HG02610 (cell line): ENCODE results near the gene IDUA.
"Not testable (repeated sequence)": the region's sequence is repeated elsewhere in the genome, so short reads cannot be mapped to it uniquely, and the experiment has no call there.

ENCODE experiments used
- ATAC-seq: cut with Tn5 transposase; IDR thresholded peaks from one replicate; pipeline ENCODE4 v1.9.1; 2021; ENCODE audit warnings: mild to moderate bottlenecking, moderate library complexity; ENCODE audit not compliant: unreplicated experiment

The IDUA gene

DNA sequence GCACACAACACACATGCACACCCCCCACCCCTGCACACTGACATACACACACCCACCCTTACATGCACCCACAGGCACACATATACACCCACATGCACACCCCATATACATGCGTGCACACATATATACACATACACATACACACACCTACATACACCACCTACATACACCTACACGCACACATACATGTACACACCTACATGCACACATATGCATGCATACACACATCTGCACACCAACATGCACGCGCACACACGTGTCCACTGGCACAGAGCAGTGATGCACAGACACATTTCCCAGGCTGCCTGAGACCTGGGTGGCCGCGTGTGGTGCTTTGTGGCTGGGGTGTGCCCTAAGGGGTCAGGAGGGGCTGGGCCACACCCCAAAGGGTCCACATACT is 56.3 kb downstream of the IDUA start:
- ATAC-seq, result no peak

DNA sequence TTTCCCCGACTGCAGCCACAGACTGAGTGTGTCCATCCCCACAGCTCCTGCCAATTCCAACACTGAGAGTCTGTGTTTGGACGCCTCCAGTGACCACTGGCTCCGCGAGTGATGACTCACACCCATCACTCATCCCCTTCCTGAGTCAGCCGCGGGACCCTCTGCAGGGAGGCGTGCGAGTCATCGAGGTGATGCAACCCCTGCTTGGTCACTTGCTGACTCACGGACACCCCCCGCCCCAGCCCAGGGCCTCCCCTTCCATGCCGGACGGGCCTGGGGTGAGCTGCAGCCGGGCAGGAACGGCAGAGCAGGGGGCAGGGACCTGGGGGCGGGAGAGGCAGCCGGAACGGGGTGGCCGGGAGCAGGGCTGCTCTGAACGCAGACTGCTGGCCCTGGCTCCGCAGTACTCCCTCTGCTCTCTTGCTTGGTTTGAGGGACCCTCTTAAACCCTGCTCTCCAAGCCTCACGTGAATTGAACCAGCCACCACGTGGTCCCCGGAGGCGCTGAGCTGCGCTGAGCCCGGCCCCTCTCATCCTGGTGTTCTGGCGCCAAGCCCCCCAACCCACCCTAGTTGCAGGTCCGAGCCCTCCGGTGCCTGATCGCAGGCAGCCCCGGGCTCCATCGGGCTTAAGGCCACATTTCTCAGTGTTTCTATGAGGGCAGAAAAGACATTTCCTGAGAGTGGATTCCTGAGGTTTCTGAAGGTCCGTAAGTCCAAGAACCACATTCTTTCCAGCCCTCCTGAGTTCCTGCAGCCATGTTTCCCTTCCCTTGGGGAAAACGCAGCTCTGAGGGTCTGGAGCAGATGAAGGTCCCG is 57.0 kb downstream of the IDUA start:
- no peak for ATAC-seq

DNA sequence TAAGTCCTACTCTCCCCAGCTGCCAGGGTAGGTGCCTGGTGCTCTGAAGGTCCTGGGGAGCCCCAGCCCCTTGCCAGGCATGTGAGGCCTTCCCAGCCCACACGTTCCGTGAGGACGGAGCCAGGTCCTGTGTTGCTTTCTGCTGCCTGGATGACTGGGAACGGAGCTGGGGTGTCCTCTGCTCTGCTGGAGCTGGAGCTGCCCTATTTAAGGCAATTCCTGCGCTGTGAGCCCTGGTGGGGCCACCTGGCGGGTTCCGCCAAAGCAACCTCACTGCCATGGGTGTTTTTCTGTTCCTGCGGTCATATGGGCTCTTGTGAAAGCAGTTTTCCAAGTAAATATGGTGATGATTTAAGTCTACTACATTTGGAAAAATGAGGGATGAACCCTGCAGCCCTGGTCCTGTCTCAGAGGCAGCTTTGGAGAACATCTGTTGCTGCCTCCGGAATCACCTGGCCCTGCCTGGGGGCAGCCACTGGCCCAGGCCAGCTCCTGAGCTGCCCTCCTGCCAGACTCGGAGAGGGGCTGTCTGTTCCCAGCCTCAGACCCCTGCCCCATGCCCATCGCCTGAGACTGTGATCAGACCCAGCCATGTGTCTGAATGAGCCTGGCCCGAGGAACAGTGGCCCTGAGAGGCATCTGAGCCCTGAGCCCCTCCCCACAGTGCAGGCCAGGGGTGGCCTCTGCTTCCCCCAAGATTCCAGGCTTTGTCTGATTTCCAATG is 57.8 kb downstream of the IDUA start:
- no peak for ATAC-seq

DNA sequence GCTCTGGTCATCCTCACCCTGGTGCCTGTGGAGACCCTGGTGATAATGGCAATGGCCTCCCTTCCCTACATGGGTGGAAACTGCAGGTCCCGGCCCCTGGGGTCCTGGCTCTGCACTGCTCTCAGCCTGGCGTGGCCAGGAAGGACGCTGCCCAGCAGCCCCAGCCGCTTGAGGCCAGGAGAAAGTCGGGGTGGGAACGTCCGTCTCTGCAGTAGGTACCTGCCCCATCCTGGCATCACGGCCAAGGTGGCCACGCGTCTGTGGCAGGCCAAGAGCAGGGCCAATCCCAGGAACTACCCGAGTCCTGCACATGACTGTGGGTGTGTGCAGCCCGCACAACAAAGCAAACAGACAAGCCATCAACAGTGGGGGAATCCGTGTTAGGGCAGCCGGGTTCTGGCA is 58.4 kb downstream of the IDUA start:
- ATAC-seq, result no peak

DNA sequence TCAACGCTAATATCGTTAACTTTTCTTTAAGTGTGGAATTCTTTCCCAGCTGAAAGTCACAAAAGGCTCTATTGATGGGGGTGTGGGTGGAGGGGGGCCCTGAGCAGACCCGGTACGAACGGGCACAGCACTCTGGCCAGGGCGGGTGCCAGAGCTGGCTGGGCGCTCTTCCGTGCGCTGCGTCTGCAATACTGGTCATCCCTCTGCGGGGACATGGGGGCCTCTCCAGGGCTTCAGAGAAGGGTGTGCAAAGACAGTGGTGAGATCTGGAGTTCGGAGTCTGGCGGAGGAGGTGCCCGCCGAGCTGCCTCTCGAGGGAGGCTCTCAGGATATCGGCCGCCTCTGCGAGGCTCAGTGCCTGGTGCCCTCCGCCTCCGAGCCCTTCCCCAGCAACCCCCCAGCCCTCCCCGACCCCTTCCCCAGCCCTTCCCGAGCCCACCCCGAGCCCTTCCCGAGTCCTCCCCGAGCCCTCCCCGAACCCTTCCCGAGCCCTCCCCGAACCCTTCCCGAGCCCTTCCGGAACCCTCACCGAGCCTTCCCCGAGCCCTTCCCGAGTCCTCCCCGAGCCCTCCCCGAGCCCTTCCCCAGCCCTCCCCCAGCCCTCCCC is 58.9 kb downstream of the IDUA start:
- no peak for ATAC-seq

DNA sequence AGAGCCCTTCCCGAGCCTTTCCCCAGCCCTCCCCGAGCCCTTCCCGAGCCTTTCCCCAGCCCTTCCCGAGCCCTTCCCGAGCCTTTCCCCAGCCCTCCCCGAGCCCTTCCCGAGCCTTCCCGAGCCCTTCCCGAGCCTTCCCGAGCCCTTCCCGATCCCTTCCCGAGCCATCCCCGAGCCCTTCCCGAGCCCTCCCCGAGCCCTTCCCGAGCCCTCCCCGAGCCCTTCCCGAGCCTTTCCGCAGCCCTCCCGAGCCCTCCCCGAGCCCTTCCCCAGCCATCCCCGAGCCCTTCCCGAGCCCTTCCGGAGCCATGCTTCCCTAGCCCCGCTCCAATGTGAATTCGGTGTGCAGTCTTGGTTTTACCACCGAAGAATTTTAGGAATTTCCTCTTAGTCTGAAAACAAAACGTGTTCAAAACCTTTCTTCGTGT is 59.8 kb downstream of the IDUA start:
- ATAC-seq, result not testable (repeated sequence)

DNA sequence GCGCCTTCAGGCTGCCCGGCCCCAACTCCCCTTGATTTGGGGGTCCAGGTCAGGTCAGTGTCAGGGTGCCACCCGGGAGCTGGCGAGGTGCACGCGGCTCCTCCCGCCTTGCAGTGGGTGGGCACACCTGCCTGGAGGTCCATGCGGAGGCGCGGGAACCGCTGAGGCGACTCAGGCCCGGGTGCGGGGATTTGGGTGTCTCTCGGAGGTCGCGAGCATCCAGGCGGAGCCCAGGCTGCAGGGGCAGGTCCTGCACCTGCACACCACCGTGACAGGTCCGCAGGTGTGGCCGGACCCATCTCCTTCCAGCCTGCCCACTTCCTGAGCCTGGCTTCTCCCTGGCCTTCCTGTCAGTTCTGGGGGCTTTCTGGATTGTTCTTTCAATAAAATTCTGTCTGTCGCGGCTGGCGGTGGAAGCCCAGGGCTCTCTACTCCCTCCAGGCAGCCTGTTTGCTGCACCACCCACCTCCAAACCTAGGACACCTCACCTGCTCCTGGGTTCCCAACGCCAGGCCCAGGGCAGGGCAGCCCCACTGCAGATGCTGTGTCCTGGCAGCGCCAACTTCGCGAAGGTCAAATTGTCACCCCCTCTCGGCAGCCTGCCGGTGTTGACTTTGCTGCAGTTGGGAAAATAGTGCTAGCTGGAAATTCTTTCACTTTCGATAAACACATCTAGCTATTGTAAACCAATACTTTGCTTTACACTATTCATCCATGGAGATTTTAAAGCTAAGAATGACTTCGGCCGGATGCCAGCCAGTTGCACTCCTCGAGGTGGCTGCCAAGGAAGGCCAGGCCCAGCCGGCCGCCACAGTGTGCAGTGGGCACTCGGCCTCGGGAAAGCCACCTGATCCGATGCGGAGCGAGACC is 60.5 kb downstream of the IDUA start:
- no peak for ATAC-seq

DNA sequence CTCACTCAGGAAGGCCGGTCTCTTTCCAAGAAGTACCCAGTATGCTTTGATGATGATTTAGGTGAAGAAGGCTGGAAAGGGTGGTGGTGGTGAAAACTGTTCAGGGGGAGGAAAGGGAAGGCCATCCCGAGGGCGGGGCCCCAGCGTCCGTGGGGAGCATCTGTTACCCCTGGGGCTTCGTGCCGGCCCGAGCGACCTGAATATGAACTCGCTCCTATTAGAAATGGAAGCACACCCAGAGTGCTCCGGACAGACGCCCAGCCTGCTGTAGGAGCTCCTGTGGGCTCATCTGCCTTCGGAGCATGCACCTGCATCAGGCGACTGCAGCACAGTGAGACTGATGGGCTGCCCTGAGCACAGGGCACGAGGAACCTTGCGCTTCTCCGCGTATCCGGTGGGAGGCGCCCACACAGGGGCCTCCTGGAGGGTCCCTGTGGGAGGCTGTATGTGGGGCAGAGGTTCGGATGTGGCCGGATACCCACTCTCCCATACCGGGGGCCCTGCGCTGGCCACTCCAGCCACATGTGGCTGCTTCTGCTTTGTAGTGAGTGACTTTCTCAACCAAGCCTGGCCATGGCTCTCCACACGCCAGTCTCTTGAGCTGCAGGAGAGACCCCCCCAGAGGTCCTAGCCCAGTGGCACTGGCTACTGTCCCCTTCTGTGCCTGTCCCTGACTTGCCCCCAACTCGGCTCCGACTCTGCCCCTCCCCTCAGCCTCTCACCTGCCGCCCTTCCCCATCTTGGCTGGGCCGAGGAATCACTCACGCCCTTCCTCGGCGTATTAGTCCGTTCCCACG is 61.3 kb downstream of the IDUA start:
- no peak for ATAC-seq

DNA sequence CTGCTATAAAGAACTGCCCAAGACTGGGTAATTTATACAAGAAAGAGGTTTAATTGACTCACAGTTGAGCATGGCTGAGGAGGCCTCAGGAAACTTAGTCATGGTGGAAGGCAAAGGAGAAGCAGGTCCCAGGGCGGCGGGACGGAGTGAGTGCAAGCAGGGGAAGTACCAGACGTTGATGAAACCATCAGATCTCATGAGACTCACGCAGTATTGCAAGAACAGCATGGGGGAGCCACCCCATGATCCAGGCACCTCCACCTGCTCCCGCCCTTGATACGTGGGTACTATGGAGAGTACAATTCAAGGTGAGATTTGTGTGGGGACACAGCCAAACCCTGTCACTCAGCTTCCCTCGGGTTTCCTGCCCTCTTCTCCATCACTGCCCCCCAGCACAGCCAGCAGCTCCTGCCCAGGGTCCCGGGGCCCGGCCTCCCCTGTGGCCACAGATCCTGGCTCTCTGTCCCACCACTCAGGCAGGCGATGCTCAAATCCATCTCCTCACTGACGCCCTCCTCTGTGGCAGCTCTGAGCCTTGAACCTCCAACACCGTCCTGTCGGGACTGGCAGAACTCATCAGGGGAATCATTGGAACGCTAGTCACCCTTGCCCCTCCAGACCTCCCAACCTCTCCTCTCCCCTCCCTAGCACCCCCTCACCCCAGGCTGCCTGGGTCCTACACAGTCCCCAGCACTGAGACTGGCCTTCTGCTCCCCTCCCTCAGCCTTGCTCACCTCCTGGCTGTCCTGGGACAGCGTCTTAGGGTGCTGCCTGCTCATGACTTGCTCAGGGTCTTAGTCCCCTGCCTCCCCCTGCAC is 62.1 kb downstream of the IDUA start:
- no peak for ATAC-seq

DNA sequence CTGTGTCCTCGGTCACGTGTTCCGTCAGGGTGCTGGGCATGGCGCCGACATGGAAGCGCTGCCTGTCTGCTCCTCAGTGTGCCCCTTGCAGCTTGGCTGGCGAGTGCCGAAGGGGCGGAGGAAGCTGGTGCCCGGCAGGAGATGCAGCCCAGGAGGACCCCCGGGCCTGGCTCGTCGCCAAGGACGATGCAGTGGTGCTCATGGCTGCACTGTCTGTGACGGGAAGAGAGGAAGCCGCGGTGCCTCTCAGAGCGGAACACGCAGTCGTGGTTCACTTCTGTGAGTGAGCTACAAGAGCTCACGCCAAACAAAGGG is 62.7 kb downstream of the IDUA start:
- no peak for ATAC-seq

DNA sequence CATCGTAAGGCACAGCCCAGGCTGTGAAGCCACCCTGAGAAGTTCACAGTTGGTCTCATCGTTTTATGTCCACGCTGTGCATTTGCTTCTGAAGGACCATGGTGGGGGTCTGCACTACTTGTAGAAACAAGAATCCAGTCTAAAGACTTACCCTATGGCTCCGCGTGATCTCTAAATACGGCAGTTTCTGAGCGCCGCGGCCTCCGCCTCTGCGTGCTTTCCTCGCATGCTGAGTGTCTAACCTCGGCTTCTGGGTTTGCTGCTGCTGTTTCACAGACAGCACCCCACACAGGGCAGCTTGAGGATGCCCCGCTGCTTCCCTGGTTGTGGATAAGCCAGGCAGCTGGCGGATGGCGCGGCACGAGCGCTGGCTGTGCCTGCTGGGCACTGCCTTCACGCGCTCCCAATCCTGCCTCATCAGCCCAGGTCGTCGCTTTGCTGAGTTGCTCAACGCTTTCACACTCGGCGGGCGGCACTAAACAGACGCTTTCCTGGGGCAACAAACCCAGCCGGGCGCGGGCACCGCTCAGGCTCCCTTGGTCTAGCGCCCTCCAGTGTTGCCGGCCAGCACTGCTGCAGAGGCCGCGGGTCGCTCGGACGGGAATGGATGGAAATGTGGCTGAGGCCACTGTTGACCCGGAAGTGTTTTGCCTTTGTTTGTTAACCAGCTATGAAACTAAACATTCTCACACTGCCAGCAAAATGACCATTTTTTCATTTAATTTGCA is 63.8 kb downstream of the IDUA start:
- no peak for ATAC-seq

DNA sequence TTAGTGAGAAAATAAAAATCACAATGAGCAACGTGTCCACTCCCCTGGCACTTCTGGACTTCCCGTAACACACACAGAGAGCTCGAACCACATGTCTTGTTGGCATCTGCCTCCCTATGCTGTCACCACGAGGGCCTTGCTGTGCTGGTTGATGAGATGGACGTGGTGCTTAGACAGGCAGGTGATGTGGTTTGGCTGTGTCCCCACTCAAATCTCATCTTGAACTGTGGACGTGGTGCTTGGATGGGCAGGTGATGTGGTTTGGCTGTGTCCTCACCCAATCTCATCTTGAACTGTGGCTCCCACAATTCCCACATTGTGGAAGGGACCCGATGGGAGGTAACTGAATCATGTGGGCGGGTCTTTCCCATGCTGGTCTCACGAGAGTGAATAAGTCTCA is 64.6 kb downstream of the IDUA start:
- ATAC-seq, result no peak

DNA sequence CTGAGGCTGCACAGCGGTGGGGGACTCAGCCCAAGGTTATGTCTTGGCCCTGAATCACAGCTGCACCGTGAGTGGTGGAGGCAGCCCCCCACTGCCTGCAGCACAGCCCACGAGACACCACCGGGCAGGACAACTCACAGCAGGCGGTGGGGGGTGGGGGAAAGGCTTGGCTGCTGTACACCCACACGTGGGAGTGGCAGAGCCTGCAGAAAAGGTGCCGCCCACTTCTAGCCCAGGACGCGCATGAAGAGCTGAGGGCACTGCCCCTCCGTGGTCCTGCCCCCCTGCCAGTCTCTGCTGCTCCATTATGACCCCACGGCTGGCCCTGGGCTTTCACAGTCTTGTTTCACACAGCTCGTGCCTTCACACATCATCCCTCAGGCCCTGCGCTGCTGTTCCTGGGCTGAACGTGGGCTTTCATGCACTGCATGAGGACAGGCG is 65.4 kb downstream of the IDUA start:
- no peak for ATAC-seq

DNA sequence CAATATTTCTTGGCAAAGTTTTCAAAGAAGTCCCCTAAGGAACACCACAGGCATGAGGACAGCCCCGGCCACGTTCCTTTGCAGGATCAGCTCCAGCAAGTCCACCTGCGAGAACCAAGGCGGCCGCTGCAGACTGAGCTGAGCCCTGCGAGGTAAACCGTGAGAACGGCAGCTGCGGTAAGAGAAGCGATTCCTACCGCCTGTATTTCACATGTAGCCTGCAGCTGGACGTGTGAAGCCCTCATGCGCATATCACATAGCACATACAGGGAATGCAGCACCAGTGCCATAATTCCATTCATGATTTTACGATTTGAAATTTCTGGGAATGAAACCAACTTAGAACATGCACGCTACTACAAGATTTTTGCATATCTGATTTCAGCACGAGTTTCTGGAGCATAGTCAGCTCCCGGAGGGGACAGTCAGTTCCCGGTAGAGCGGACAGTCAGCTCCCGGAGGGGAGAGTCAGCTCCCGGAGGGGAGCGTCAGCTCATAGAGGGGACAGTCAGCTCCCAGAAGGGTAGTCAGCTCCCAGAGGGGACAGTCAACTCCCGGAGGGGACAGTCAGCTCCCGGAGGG is 66.3 kb downstream of the IDUA start:
- no peak for ATAC-seq

DNA sequence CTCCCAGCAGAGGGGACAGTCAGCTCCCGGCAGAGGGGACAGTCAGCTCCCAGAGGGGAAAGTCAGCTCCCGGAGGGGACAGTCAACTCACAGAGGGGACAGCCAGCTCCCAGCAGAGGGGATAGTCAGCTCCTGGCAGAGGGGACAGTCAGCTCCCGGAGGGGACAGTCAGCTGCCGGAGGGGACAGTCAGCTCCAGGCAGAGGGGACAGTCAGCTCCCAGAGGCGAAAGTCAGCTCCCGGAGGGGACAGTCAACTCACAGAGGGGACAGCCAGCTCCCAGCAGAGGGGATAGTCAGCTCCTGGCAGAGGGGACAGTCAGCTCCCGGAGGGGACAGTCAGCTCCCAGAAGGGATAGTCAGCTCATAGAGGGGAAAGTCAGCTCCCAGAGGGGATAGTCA is 67.0 kb downstream of the IDUA start:
- ATAC-seq, result not testable (repeated sequence)
